Mesendoderm (in vitro differentiated cells): ENCODE data around the gene ROBO4.

Experiments used
- DNase-seq: peaks from one replicate; pipeline ENCODE4 v3.0.0; 2013
- H2AK5ac ChIP-seq: 2 replicates; pipeline ENCODE4 v1.6.1; 2013; ENCODE audit warnings: low read length, inconsistent platforms
- H2BK120ac ChIP-seq: 2 replicates; pipeline ENCODE4 v1.6.1; 2013; ENCODE audit warnings: low read depth, mild to moderate bottlenecking, low read length, moderate library complexity, mixed read lengths
- H2BK15ac ChIP-seq: replicated peaks from 2 replicates; pipeline ENCODE4 v1.6.1; 2013; ENCODE audit warnings: low read depth, mild to moderate bottlenecking, moderate library complexity
- H2BK5ac ChIP-seq: 2 replicates; pipeline ENCODE4 v1.6.1; 2013; ENCODE audit warnings: low read length, inconsistent platforms
- H3K18ac ChIP-seq: 2 replicates; pipeline ENCODE4 v1.6.1; 2013; ENCODE audit warnings: mild to moderate bottlenecking, low read length, mixed read lengths
- H3K23ac ChIP-seq: one replicate; pipeline ENCODE4 v1.6.1; 2013; ENCODE audit warnings: low read length
- H3K27ac ChIP-seq: 2 replicates; pipeline ENCODE4 v1.5.1; 2013; ENCODE audit warnings: low read depth, mild to moderate bottlenecking, inconsistent platforms, low read length, moderate library complexity
- H3K27me3 ChIP-seq: 2 replicates; pipeline ENCODE4 v1.6.1; 2013; ENCODE audit warnings: low read length, control low read depth, mild to moderate bottlenecking, inconsistent platforms; ENCODE audit not compliant: insufficient read depth, poor library complexity
- H3K36me3 ChIP-seq: 2 replicates; pipeline ENCODE4 v1.6.1; 2013; ENCODE audit warnings: low read length, inconsistent platforms; ENCODE audit not compliant: control insufficient read depth, insufficient read depth
- H3K4ac ChIP-seq: one replicate; pipeline ENCODE4 v1.6.1; 2013; ENCODE audit warnings: low read depth, mild to moderate bottlenecking, low read length, moderate library complexity
- H3K4me1 ChIP-seq: 2 replicates; pipeline ENCODE4 v1.6.1; 2013; ENCODE audit warnings: low read depth, low read length, inconsistent platforms; ENCODE audit not compliant: control insufficient read depth
- H3K4me2 ChIP-seq: 2 replicates; pipeline ENCODE4 v1.6.1; 2013; ENCODE audit warnings: low read length
- H3K4me3 ChIP-seq: 2 replicates; pipeline ENCODE4 v1.5.1; 2013; ENCODE audit warnings: mild to moderate bottlenecking, low read length
- H3K56ac ChIP-seq: one replicate; pipeline ENCODE4 v1.6.1; 2013; ENCODE audit warnings: low read length
- H3K79me1 ChIP-seq: 2 replicates; pipeline ENCODE4 v1.6.1; 2013; ENCODE audit warnings: low read length, inconsistent platforms
- H3K79me2 ChIP-seq: 2 replicates; pipeline ENCODE4 v1.6.1; 2013; ENCODE audit warnings: mild to moderate bottlenecking, low read length; ENCODE audit not compliant: control insufficient read depth, insufficient read depth
- H3K9ac ChIP-seq: 2 replicates; pipeline ENCODE4 v1.6.1; 2013; ENCODE audit warnings: low read length, inconsistent platforms
- H4K5ac ChIP-seq: one replicate; pipeline ENCODE4 v1.6.1; 2013; ENCODE audit warnings: low read length
- H4K8ac ChIP-seq: one replicate; pipeline ENCODE4 v1.6.1; 2013; ENCODE audit warnings: low read depth, mild to moderate bottlenecking, control low read depth, low read length, moderate library complexity
- WGBS: extraction: QIAGEN DNeasy Blood & Tissue Kit; methylation state at CpG from one replicate; pipeline ENCODE4 v1.1.7; 2013; ENCODE audit warnings: low lambda C conversion rate, missing lambda C conversion rate; ENCODE audit not compliant: insufficient coverage; ENCODE audit errors: extremely low coverage; 5-methylcytosine and 5-hydroxymethylcytosine counted together

The ROBO4 gene

GRCh38 chr11:124868331-124869274, 29.1 kb downstream of the ROBO4 start:
- Histone ChIP-seq H3K9ac (no peak overlapping the region), H2AK5ac (no peak overlapping the region), H3K79me1 (no peaks in the 10 kb centered on the region), H2BK5ac (no peak overlapping the region), H3K18ac (no peak overlapping the region), H3K4me3 (no peak overlapping the region), H4K8ac (no peak overlapping the region), H3K4me2 (no peak overlapping the region), H4K5ac (no peak overlapping the region), H2BK15ac (no peak overlapping the region), H3K36me3 (no peaks in the 10 kb centered on the region), H3K27ac (no peak overlapping the region), H3K23ac (no peak overlapping the region), H2BK120ac (no peak overlapping the region), H3K27me3 (peaks cover 73% of the 10 kb centered on the region), H3K4ac (no peak overlapping the region), H3K56ac (no peak overlapping the region), H3K79me2 (no peaks in the 10 kb centered on the region), H3K4me1 (no peaks in the 10 kb centered on the region)
- no peak for DNase-seq
- no CpG with 5 or more reads among the region's 63 CpGs for WGBS

- H3K4me3 ChIP-seq, result no peak overlapping the region
These were observed 30.0 kb downstream of the ROBO4 start for GRCh38 chr11:124867700-124868099.

DNA sequence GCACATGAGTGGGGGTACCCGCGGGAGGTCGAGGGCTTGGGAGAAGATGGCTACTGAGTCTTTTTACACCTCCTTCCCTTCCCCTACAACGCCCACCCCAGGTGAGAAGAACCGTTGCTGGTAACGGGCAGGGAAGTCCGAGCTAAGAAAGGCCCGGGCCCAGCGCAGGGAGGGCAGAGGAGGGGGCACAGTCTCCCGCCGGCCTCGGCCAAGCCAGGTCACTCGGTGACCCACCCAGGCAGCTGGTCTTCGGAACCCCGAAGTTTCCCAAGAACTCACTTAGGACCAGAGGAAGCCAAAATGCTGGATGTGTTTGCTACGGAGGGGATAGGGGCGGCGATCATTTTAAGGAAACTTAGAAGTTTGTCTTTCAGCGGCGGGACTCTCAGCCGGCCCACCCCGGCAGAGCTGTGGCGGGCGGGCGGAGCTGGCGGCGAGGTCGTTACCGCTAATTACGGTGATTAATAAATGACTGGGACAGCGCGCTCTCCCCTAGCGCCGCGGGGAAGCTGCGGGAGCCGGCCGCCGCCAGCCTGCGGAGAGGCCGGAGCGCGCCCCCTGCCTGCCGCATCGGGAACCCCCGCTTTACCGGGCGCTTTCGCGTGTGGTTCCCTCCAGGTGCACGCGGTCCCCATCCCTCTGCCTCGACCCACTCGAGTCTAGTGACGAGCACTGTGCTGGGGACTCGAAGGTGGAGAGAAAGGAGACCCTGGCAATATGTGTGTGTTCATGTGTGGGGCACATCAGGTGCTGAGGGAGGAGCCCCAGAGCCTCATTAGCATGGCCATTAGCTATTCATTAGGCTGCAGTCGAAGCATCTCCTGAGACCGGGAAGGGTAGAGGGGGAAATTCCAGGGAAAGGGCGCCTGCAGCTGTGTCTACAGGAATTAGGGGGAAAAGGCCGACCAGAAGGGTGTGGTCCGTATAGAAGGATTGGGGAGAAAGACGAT, 31.5 kb downstream of the ROBO4 start:
- H2BK15ac ChIP-seq, result no peak overlapping the region
- DNase-seq, result peak; percentile 40
- peaks cover 87% of the 10 kb centered on the region for H3K27me3 ChIP-seq
- no peak overlapping the region for H3K18ac ChIP-seq
- H4K5ac ChIP-seq, result no peak overlapping the region
- no CpG with 5 or more reads among the region's 62 CpGs for WGBS
- no peak overlapping the region for H2BK120ac ChIP-seq
- no peak overlapping the region for H3K4ac ChIP-seq
- H4K8ac ChIP-seq, result no peak overlapping the region
- no peaks in the 10 kb centered on the region for H3K79me2 ChIP-seq
- H3K56ac ChIP-seq, result no peak overlapping the region
- no peak overlapping the region for H3K23ac ChIP-seq
- H3K4me3 ChIP-seq, result no peak overlapping the region
- no peak overlapping the region for H2BK5ac ChIP-seq
- no peaks in the 10 kb centered on the region for H3K36me3 ChIP-seq
- H3K79me1 ChIP-seq, result no peaks in the 10 kb centered on the region
- H3K4me2 ChIP-seq, result no peak overlapping the region
- H2AK5ac ChIP-seq, result no peak overlapping the region
- no peak overlapping the region for H3K9ac ChIP-seq
- no peaks in the 10 kb centered on the region for H3K4me1 ChIP-seq
- no peak overlapping the region for H3K27ac ChIP-seq

More at GRCh38 chr11:124867700-124868099, 30.0 kb downstream of the ROBO4 start:
- Histone ChIP-seq H3K18ac (no peak overlapping the region), H3K36me3 (no peaks in the 10 kb centered on the region), H3K23ac (no peak overlapping the region), H3K4me1 (no peaks in the 10 kb centered on the region), H3K27me3 (peaks cover 82% of the 10 kb centered on the region), H3K4me2 (no peak overlapping the region), H2BK120ac (no peak overlapping the region), H3K9ac (no peak overlapping the region), H2BK15ac (no peak overlapping the region), H3K79me2 (no peaks in the 10 kb centered on the region), H2BK5ac (no peak overlapping the region), H3K4ac (no peak overlapping the region), H4K5ac (no peak overlapping the region), H3K56ac (no peak overlapping the region), H3K79me1 (no peaks in the 10 kb centered on the region), H3K27ac (no peak overlapping the region), H2AK5ac (no peak overlapping the region), H4K8ac (no peak overlapping the region)
- WGBS, result no CpG with 5 or more reads among the region's 8 CpGs
- peak; percentile 62 for DNase-seq

DNA sequence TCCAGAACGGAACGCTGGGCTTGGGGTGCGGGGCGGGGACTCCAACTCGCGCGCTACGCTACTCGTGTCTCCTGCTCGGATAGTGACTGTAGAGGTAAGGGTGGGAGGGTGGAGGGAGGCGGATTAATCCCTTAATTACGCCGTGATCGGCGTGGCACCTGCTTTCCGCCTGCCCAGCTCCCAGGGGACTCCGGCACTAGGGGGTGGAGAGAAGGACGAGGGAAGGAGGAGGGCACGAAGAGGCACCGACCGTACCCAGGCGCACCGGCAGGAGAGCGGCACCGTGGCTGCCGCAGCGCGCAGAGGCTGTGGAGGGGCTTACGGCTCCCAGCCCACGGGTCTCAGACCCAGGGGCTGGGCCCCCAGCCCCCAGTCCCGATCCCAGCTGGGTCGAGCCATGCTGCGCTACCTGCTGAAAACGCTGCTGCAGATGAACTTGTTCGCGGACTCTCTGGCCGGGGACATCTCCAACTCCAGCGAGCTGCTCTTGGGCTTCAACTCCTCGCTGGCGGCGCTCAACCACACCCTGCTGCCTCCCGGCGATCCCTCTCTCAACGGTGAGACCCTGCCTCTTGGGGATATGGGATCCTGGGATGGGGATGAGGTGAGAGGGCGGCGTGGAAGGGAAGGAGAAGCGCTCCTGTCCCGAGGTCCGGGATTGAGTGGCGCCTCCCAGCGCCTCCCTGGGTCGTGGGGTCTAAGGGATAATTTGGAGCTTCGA, 32.3 kb downstream of the ROBO4 start, which contains the start of gene ROBO3:
Gene ROBO3, plus strand, starts transcription at position 252 of the 721 bp plus-strand sequence. Its CDS starts 146 bp downstream, at position 398.
- H2AK5ac ChIP-seq, result no peak within 1 kb of the TSS
- H3K9ac ChIP-seq, result no peak within 1 kb of the TSS
- H3K36me3 ChIP-seq, result no peaks in the 10 kb centered on the region
- no peak within 1 kb of the TSS for H3K4me3 ChIP-seq
- no peak within 1 kb of the TSS for H2BK5ac ChIP-seq
- H3K18ac ChIP-seq, result no peak within 1 kb of the TSS
- H4K5ac ChIP-seq, result no peak within 1 kb of the TSS
- H3K79me2 ChIP-seq, result no peaks in the 10 kb centered on the region
- no peaks in the 10 kb centered on the region for H3K4me1 ChIP-seq
- no CpG with 5 or more reads among the region's 53 CpGs for WGBS
- H3K79me1 ChIP-seq, result no peaks in the 10 kb centered on the region
- H3K4me2 ChIP-seq, result no peak within 1 kb of the TSS
- DNase-seq, result peak; percentile 21
- no peak within 1 kb of the TSS for H2BK15ac ChIP-seq
- no peak within 1 kb of the TSS for H3K23ac ChIP-seq
- H3K27ac ChIP-seq, result no peak within 1 kb of the TSS
- H2BK120ac ChIP-seq, result no peak within 1 kb of the TSS
- H4K8ac ChIP-seq, result no peak within 1 kb of the TSS
- H3K4ac ChIP-seq, result no peak within 1 kb of the TSS
- H3K56ac ChIP-seq, result no peak within 1 kb of the TSS
- peaks cover 86% of the 10 kb centered on the region for H3K27me3 ChIP-seq

- no peak for DNase-seq
- Histone ChIP-seq H2AK5ac (no peak overlapping the region), H2BK15ac (no peak overlapping the region), H3K4me1 (no peaks in the 10 kb centered on the region), H4K8ac (no peak overlapping the region), H3K27me3 (peaks cover 81% of the 10 kb centered on the region), H3K23ac (no peak overlapping the region), H3K27ac (no peak overlapping the region), H3K18ac (no peak overlapping the region), H3K4me2 (no peak overlapping the region), H3K79me2 (no peaks in the 10 kb centered on the region), H2BK5ac (no peak overlapping the region), H3K36me3 (no peaks in the 10 kb centered on the region), H3K79me1 (no peaks in the 10 kb centered on the region), H3K9ac (no peak overlapping the region), H2BK120ac (no peak overlapping the region), H3K56ac (no peak overlapping the region), H3K4me3 (no peak overlapping the region), H3K4ac (no peak overlapping the region), H4K5ac (no peak overlapping the region)
- no CpG with 5 or more reads among the region's 9 CpGs for whole genome bisulfite sequencing
These were observed 32.8 kb downstream of the ROBO4 start for GRCh38 chr11:124864892-124865180.
